LNCAP (cell line): ENCODE measurements around the gene IDH3A.

Experiments used
- CTCF ChIP-seq: fragments of 450-650 bp; IDR thresholded peaks from 2 replicates; pipeline ENCODE4 v1.5.1; 2017; ENCODE audit warnings: mild to moderate bottlenecking

The IDH3A gene

GRCh38 chr15:78212546-78213424 lies 63.6 kb downstream of the IDH3A start:
- no peak for TF ChIP-seq CTCF

GRCh38 chr15:78213425-78213750 lies 64.2 kb downstream of the IDH3A start:
- TF ChIP-seq CTCF, result no peak

GRCh38 chr15:78213956-78214355 lies 64.8 kb downstream of the IDH3A start:
- TF ChIP-seq CTCF, result no peak

GRCh38 chr15:78216276-78217104 lies 67.3 kb downstream of the IDH3A start:
- no peak for TF ChIP-seq CTCF

GRCh38 chr15:78220713-78221112 lies 71.6 kb downstream of the IDH3A start:
- no peak for TF ChIP-seq CTCF
